GM12878 (cell line): ENCODE results near the gene UFC1. TPM values are rescaled to one million over a fixed set of nuclear protein-coding genes. Genes with fewer than 3 reads are reported as not detected.

Experiments
- BCL11A ChIP-seq: IDR thresholded peaks from 2 replicates; pipeline ENCODE4 v1.6.1; 2011; ENCODE audit warnings: low read depth, low read length
- CEBPB ChIP-seq, 2 experiments: fragments of 150-350 bp in 1 of 2; IDR thresholded peaks; 2 replicates each; pipeline ENCODE4 v1.6.1; 2012 to 2014; ENCODE audit warnings: low read depth in 2 of 2, low read length in 2 of 2, borderline replicate concordance in 1 of 2, inconsistent platforms in 1 of 2
- CEBPZ ChIP-seq: fragments of 150-350 bp; IDR thresholded peaks from 2 replicates; pipeline ENCODE4 v1.6.1; 2016; ENCODE audit warnings: low read depth, low read length
- CREM ChIP-seq: IDR thresholded peaks from 2 replicates; pipeline ENCODE4 v1.6.1; 2014; ENCODE audit warnings: antibody characterized with exemption, low read depth
- EED ChIP-seq: sonication (generic); IDR thresholded peaks from 2 replicates; pipeline ENCODE4 v1.6.1; 2016; ENCODE audit warnings: antibody characterized with exemption, low read depth
- EGR1 ChIP-seq, 2 experiments: IDR thresholded peaks; 1 replicate in 1 of 2; 2 replicates in 1 of 2; pipeline ENCODE4 v1.6.1; 2011 to 2012; ENCODE audit warnings: low read depth in 2 of 2, low read length in 2 of 2, borderline replicate concordance in 1 of 2, mild to moderate bottlenecking in 1 of 2, moderate library complexity in 1 of 2
- FOXM1 ChIP-seq: IDR thresholded peaks from 2 replicates; pipeline ENCODE4 v1.6.1; 2012; ENCODE audit warnings: low read depth, mild to moderate bottlenecking, inconsistent platforms, low read length, moderate library complexity
- GABPA ChIP-seq: IDR thresholded peaks from 2 replicates; pipeline ENCODE4 v1.6.1; 2014; ENCODE audit warnings: antibody characterized with exemption, low read depth, mild to moderate bottlenecking, inconsistent platforms
- IRF5 ChIP-seq: fragments of 450-650 bp; IDR thresholded peaks from 2 replicates; pipeline ENCODE4 v1.6.1; 2017; ENCODE audit warnings: borderline replicate concordance
- KAT2A ChIP-seq: conservative IDR thresholded peaks from 2 replicates; pipeline ENCODE4 v1.6.1; 2011; ENCODE audit warnings: low read depth, low read length; ENCODE audit not compliant: control insufficient read depth
- LARP7 ChIP-seq: fragments of 450-650 bp; IDR thresholded peaks from 2 replicates; pipeline ENCODE4 v1.6.1; 2017; ENCODE audit warnings: mild to moderate bottlenecking
- MTA2 ChIP-seq: fragments of 450-650 bp; IDR thresholded peaks from 2 replicates; pipeline ENCODE4 v1.6.1; 2016; ENCODE audit warnings: low read depth, mild to moderate bottlenecking, moderate library complexity
- PAX8 ChIP-seq: fragments of 450-650 bp; IDR thresholded peaks from 2 replicates; pipeline ENCODE4 v1.6.1; 2017; ENCODE audit warnings: mild to moderate bottlenecking, moderate library complexity
- PBX3 ChIP-seq: IDR thresholded peaks from 2 replicates; pipeline ENCODE4 v1.6.1; 2011; ENCODE audit warnings: mild to moderate bottlenecking, low read depth, low read length, moderate library complexity; ENCODE audit not compliant: insufficient replicate concordance
- PKNOX1 ChIP-seq: fragments of 450-650 bp; IDR thresholded peaks from 2 replicates; pipeline ENCODE4 v1.6.1; 2016; ENCODE audit warnings: mild to moderate bottlenecking
- RELA ChIP-seq: fragments of 450-650 bp; IDR thresholded peaks from 2 replicates; pipeline ENCODE4 v1.8.0; 2014; ENCODE audit warnings: borderline replicate concordance; ENCODE audit not compliant: partially characterized antibody
- RELB ChIP-seq: fragments of 450-650 bp; IDR thresholded peaks from 2 replicates; pipeline ENCODE4 v1.6.1; 2017; ENCODE audit warnings: low read depth, mild to moderate bottlenecking, moderate library complexity
- SMARCA5 ChIP-seq: fragments of 450-650 bp; IDR thresholded peaks from 2 replicates; pipeline ENCODE4 v1.6.1; 2017; ENCODE audit warnings: mild to moderate bottlenecking
- SREBF2 ChIP-seq: IDR thresholded peaks from 2 replicates; pipeline ENCODE4 v1.6.1; 2012; ENCODE audit warnings: mild to moderate bottlenecking, low read length
- TARDBP ChIP-seq: IDR thresholded peaks from 2 replicates; pipeline ENCODE4 v1.6.1; 2016; ENCODE audit warnings: borderline replicate concordance
- TCF12 ChIP-seq: IDR thresholded peaks from 2 replicates; pipeline ENCODE4 v1.6.1; 2011; ENCODE audit warnings: low read depth, mild to moderate bottlenecking, low read length
- ZNF24 ChIP-seq: fragments of 450-650 bp; IDR thresholded peaks from 2 replicates; pipeline ENCODE4 v1.6.1; 2017; ENCODE audit warnings: antibody characterized with exemption, mild to moderate bottlenecking
- polyA plus RNA-seq, 11 experiments: library from polyadenylated mRNA; depleted of rRNA in 4 of 11; unstranded in 6 of 11; stranded (reverse) in 5 of 11; fragments of >200 nt; fragmentation: Nextera tagmentation in 4 of 11; fragmentation: Illumina TruSeq in 1 of 11; extraction: Ambion mirVana in 4 of 11; extraction: Trizol in 1 of 11; gene quantifications; 1 replicate in 1 of 11; 2 replicates in 10 of 11; pipeline versions ENCODE4 v1.2.1 to v1.2.3, GENCODE V29; 2011 to 2016; ENCODE audit warnings: inconsistent platforms in 2 of 11, missing spikeins in 2 of 11, low read depth in 1 of 11
- total RNA-seq, 4 experiments: library from RNA; depleted of rRNA in 3 of 4; stranded (reverse); fragments of >200 nt in 3 of 4; fragmentation: Illumina TruSeq in 1 of 4; extraction: Trizol in 1 of 4; gene quantifications; 2 replicates each; pipeline versions ENCODE4 v1.2.1 to v1.2.3, GENCODE V29; 2013 to 2021

Gene UFC1
- total and polyA plus RNA-seq, 10 of the 15 experiments (the other 5 are each of a cell fraction or from before 2014, with no cell fraction given) = 95.9 to 239 (median 151) TPM

GRCh38 chr1:161117759-161118581, 35.8 kb upstream of the UFC1 start, which contains the start of the genes NIT1 and PFDN2 (continued):
- no peak for TF ChIP-seq KAT2A
- no peak for TF ChIP-seq MTA2
- TF ChIP-seq PBX3 = no peak
- no peak for TF ChIP-seq PKNOX1
- TF ChIP-seq IRF5 = no peak
- TF ChIP-seq TARDBP = no peak
- TF ChIP-seq LARP7 = peak; percentile 69; the same call in 1 of the 2 replicates
- peak; percentile 86 for TF ChIP-seq GABPA
- TF ChIP-seq CREM = peak; percentile 90
- TF ChIP-seq EED = no peak
- no peak for TF ChIP-seq FOXM1
- peak in 1 of 2 experiments; percentile 92; a peak in 2 of 3 replicates for TF ChIP-seq EGR1 (IDR thresholded peaks at IDR 0.05; ENCODE audit: borderline replicate concordance in 1 of 2, low read depth in 2 of 2, low read length in 2 of 2)
- TF ChIP-seq CEBPB (IDR thresholded peaks at IDR 0.05; ENCODE audit: borderline replicate concordance in 1 of 2, low read depth in 2 of 2, low read length in 2 of 2) = no peak
- peak; percentile 22; the same call in 1 of the 2 replicates for TF ChIP-seq TCF12
- TF ChIP-seq PAX8 = no peak
- no peak for TF ChIP-seq SREBF2
- TF ChIP-seq SMARCA5 = 0 out of 2 replicates have a peak, but pooled peaks have one; percentile 53
- no peak for TF ChIP-seq BCL11A
- TF ChIP-seq RELA = no peak
- no peak for TF ChIP-seq CEBPZ
- 0 out of 2 replicates have a peak, but pooled peaks have one; percentile 74 for TF ChIP-seq RELB
- no peak for TF ChIP-seq ZNF24
